Stimulated activated naive CD4-positive, alpha-beta T cell (primary cell): ENCODE measurements around the gene NETO1.

Experiments
- DNase-seq, 6 experiments: peaks; one replicate each; lab custom pipeline; 2025; lab: John Stamatoyannopoulos, UW

Gene NETO1

GRCh38 chr18:72726201-72726600 lies 141.6 kb downstream of the NETO1 start:
- DNase-seq: no peak

GRCh38 chr18:72721330-72721729 lies 146.5 kb downstream of the NETO1 start:
- DNase-seq: no peak

- DNase-seq: no peak
These were observed 147.7 kb downstream of the NETO1 start for GRCh38 chr18:72720116-72720515.

- no peak for DNase-seq
These were observed 163.6 kb downstream of the NETO1 start for GRCh38 chr18:72704202-72704601.

- no peak for DNase-seq
These were observed 166.7 kb downstream of the NETO1 start for GRCh38 chr18:72700961-72701710.

- no peak for DNase-seq
These were observed 170.1 kb downstream of the NETO1 start for GRCh38 chr18:72697706-72698105.

- no peak for DNase-seq
These were observed 175.2 kb downstream of the NETO1 start for GRCh38 chr18:72692595-72692994.
